ENCODE data around the gene CORO6.

DNA sequence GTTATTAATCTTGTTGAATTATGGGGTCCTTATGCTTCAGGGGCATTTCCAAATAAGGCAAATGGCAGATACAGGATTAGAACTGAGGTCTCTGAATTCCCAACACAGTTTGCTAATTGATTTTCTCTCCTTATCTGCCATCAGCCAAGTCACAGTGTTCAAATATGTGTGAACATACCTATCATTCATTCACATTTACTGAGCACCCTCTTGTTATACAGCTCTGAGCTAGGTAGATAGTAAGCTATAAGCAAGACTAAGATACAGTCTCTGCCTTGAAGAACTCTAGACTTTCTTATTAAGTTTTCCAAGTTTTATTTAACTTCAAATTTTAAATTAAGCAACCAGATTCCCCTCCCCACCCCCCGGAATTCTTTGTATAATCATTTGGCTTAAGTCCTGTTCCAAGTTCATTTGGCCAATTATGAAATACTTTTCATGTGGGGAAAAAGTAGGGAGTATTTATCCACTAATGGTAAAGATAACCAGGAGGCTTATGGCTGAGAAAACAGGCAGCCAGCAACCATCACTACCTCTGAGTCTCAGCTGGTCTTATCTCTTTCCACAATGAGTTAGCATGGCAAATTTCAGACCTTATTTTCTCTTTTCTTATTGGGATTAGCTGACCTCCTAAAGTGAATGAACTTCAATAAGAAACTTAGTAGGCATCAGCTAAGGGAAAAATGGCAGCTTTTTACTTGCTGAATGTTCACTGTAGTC, 31.4 kb upstream of the CORO6 start:
- TF ChIP-seq, protein P1, sequence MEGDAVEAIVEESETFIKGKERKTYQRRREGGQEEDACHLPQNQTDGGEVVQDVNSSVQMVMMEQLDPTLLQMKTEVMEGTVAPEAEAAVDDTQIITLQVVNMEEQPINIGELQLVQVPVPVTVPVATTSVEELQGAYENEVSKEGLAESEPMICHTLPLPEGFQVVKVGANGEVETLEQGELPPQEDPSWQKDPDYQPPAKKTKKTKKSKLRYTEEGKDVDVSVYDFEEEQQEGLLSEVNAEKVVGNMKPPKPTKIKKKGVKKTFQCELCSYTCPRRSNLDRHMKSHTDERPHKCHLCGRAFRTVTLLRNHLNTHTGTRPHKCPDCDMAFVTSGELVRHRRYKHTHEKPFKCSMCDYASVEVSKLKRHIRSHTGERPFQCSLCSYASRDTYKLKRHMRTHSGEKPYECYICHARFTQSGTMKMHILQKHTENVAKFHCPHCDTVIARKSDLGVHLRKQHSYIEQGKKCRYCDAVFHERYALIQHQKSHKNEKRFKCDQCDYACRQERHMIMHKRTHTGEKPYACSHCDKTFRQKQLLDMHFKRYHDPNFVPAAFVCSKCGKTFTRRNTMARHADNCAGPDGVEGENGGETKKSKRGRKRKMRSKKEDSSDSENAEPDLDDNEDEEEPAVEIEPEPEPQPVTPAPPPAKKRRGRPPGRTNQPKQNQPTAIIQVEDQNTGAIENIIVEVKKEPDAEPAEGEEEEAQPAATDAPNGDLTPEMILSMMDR (IDR thresholded peaks at IDR 0.05) = no peak
- TF ChIP-seq POLR2A (IDR thresholded peaks at IDR 0.05) = no peak
